ENCODE results near the gene ACSM3.

DNA sequence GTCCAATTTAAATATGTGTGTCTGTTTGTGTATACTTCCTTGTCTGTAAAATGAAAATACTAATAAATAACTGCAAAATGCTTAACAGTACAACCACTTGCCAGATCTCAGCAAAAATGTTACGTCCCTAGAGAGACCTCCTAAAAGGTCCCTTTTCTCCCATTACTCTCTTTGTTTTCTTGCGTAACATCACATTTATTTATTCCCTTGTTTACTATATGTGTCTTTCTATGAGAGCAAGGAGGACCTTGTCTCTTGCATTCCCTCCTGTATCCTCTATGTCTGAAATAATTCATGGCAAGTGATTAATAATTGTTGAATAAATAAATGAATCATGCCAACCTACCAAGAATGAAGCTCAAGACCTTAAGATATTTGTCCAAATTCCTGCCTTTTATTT is 1.9 kb downstream of the ACSM3 start:
- TF ChIP-seq MYC (IDR thresholded peaks at IDR 0.05; ENCODE audit: low read depth, low read length) (no peak), MAX (IDR thresholded peaks at IDR 0.05; ENCODE audit: insufficient read depth, insufficient read length) (no peak), GATA2 (IDR thresholded peaks at IDR 0.05; ENCODE audit: insufficient read depth, insufficient read length, low read depth, low read length) (no peak), FOS (IDR thresholded peaks at IDR 0.05; ENCODE audit: borderline replicate concordance, insufficient read depth, low read length) (no peak), POLR2A (IDR thresholded peaks at IDR 0.05; ENCODE audit: low read depth, low read length) (no peak)
- TF ChIP-seq, protein P1, sequence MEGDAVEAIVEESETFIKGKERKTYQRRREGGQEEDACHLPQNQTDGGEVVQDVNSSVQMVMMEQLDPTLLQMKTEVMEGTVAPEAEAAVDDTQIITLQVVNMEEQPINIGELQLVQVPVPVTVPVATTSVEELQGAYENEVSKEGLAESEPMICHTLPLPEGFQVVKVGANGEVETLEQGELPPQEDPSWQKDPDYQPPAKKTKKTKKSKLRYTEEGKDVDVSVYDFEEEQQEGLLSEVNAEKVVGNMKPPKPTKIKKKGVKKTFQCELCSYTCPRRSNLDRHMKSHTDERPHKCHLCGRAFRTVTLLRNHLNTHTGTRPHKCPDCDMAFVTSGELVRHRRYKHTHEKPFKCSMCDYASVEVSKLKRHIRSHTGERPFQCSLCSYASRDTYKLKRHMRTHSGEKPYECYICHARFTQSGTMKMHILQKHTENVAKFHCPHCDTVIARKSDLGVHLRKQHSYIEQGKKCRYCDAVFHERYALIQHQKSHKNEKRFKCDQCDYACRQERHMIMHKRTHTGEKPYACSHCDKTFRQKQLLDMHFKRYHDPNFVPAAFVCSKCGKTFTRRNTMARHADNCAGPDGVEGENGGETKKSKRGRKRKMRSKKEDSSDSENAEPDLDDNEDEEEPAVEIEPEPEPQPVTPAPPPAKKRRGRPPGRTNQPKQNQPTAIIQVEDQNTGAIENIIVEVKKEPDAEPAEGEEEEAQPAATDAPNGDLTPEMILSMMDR (IDR thresholded peaks at IDR 0.05; ENCODE audit: extremely low read depth in 1 of 2, insufficient read depth in 1 of 2, low read depth in 1 of 2, low read length in 2 of 2) = no peak

Measured in endothelial cell of umbilical vein (primary cell).